ENCODE measurements around the gene NACC2. TPM values are rescaled to one million over a fixed set of nuclear protein-coding genes. Genes with fewer than 3 reads are reported as not detected.

Gene NACC2
- total and polyA plus RNA-seq, 2 of the 8 experiments (the other 6 are each of a cell fraction or from before 2014, with no cell fraction given): 8.3 to 14.0 TPM

DNA sequence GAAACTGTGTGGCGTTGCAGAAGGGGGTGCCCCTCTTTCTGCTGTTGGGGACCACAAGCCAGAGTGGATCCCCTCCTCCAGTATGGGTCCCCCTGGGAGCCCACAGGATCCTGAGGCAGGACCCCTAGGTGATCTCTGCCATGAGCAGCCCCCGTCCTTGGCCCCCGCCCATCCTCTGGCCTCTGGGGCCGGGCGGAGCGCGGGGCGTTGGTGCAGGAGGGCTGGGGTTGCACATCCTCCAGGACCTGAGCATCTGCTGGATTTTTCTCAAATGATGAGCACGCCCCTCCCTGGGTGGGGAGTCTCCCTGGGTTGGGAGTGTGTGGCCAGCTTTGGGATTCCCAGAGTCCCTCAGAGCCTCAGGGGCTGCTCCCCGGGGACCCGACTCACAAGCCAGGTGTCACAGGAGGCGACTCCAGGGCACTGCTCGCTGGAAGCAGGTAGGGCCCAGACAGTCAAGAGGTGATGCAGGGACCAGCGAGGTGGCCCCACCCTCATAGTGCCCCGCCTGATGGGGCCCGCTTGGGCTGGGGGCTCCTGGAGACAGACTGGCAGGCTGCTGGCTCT is 107.2 kb downstream of the NACC2 start:
- no peak overlapping the region for H2BK5ac ChIP-seq (ENCODE audit: low read depth, low read length)
- no peak overlapping the region for H3K56ac ChIP-seq (replicated peaks; ENCODE audit: insufficient read length, low read depth, low read length)
- H3K79me2 ChIP-seq (ENCODE audit: control insufficient read depth in 1 of 2, insufficient read depth in 2 of 2, low read length in 2 of 2): no peaks in the 10 kb centered on the region
- no peak for DNase-seq (ENCODE audit: low read depth in 1 of 2, low spot score in 2 of 2)
- 91% methylated on average over 16 of the region's 16 CpGs; no CpG with 5 or more reads in 1 of the 2 experiments for WGBS, 2 experiments (ENCODE audit: extremely low coverage in 1 of 2, insufficient coverage in 1 of 2, insufficient read length in 1 of 2, insufficient replicate concordance in 2 of 2, low coverage in 1 of 2, low lambda C conversion rate in 2 of 2, missing lambda C conversion rate in 1 of 2)
- POLR2A ChIA-PET (ENCODE audit: partially characterized antibody): interaction anchor here (1.1 kb wide), 1 partner anchor 28 kb away, joined by 3 read pairs; no protein-coding TSS in a partner anchor
- no peak overlapping the region for H2BK20ac ChIP-seq (ENCODE audit: low read length)
- H3K27ac ChIP-seq (ENCODE audit: low read depth, low read length): no peak overlapping the region
- no peaks in the 10 kb centered on the region for H3K27me3 ChIP-seq (replicated peaks in 1 of 4; ENCODE audit: control insufficient read depth in 3 of 4, extremely low read depth in 1 of 4, insufficient read depth in 3 of 4, low read length in 3 of 4)
- H4K91ac ChIP-seq (replicated peaks; ENCODE audit: insufficient read length, low read length): no peak overlapping the region
- no peak overlapping the region; the same call in 1 of the 2 replicates for H3K18ac ChIP-seq (ENCODE audit: extremely low read depth, low read length)
- no peak overlapping the region for H2BK120ac ChIP-seq (replicated peaks; ENCODE audit: low read depth, low read length)
- H2AFZ ChIP-seq (ENCODE audit: low read length): no peak overlapping the region
- no peak for FAIRE-seq
- H4K20me1 ChIP-seq (replicated peaks in 1 of 2; ENCODE audit: control insufficient read depth in 1 of 2, insufficient read depth in 2 of 2, low read length in 2 of 2): no peaks in the 10 kb centered on the region
- TF ChIP-seq TAF1 (IDR thresholded peaks at IDR 0.05; ENCODE audit: low read depth, low read length) (no peak), ZNF274 (IDR thresholded peaks at IDR 0.05; ENCODE audit: borderline replicate concordance, extremely low read depth, low read length) (no peak), KDM1A (IDR thresholded peaks at IDR 0.05; ENCODE audit: borderline replicate concordance, low read length) (no peak), GABPA (IDR thresholded peaks at IDR 0.05; ENCODE audit: borderline replicate concordance, insufficient read depth, low read length) (no peak), EP300 (IDR thresholded peaks at IDR 0.05; ENCODE audit: borderline replicate concordance in 1 of 2, low read depth in 2 of 2, low read length in 2 of 2) (no peak), CBX8 (IDR thresholded peaks at IDR 0.05; ENCODE audit: borderline replicate concordance, low read depth, low read length) (no peak), HDAC2 (IDR thresholded peaks at IDR 0.05; ENCODE audit: borderline replicate concordance in 1 of 2, low read depth in 2 of 2, low read length in 2 of 2) (no peak)
- TF ChIP-seq, protein P1, sequence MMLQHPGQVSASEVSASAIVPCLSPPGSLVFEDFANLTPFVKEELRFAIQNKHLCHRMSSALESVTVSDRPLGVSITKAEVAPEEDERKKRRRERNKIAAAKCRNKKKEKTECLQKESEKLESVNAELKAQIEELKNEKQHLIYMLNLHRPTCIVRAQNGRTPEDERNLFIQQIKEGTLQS (IDR thresholded peaks at IDR 0.05; ENCODE audit: insufficient read depth, low read depth, low read length): no peak
- TF ChIP-seq, protein P2, sequence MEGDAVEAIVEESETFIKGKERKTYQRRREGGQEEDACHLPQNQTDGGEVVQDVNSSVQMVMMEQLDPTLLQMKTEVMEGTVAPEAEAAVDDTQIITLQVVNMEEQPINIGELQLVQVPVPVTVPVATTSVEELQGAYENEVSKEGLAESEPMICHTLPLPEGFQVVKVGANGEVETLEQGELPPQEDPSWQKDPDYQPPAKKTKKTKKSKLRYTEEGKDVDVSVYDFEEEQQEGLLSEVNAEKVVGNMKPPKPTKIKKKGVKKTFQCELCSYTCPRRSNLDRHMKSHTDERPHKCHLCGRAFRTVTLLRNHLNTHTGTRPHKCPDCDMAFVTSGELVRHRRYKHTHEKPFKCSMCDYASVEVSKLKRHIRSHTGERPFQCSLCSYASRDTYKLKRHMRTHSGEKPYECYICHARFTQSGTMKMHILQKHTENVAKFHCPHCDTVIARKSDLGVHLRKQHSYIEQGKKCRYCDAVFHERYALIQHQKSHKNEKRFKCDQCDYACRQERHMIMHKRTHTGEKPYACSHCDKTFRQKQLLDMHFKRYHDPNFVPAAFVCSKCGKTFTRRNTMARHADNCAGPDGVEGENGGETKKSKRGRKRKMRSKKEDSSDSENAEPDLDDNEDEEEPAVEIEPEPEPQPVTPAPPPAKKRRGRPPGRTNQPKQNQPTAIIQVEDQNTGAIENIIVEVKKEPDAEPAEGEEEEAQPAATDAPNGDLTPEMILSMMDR (IDR thresholded peaks at IDR 0.05; ENCODE audit: control extremely low read depth in 1 of 3, insufficient read depth in 1 of 3, low read depth in 1 of 3, low read length in 3 of 3): no peak
- no peaks in the 10 kb centered on the region for H3K36me3 ChIP-seq (ENCODE audit: control insufficient read depth in 2 of 4, insufficient read depth in 4 of 4, low read length in 3 of 4)
- no peak overlapping the region for H3K23ac ChIP-seq (ENCODE audit: insufficient read length)
- no peak overlapping the region for H4K8ac ChIP-seq (ENCODE audit: extremely low read depth, insufficient read depth, low read length)
- no peak overlapping the region for H3K4me3 ChIP-seq (ENCODE audit: extremely low read depth in 1 of 4, insufficient read depth in 2 of 4, low read depth in 3 of 4, low read length in 4 of 4)
- CTCF ChIA-PET (ENCODE audit: partially characterized antibody): interaction anchor here (0.9 to 3.9 kb wide), 4 partner anchors 14 to 109 kb away, joined by 3 to 20 read pairs (median 10); no protein-coding TSS in a partner anchor
- H2BK15ac ChIP-seq (ENCODE audit: low read length): no peak overlapping the region
- H3K14ac ChIP-seq (ENCODE audit: insufficient read length): no peak overlapping the region
- no peak overlapping the region for H3K9ac ChIP-seq (replicated peaks in 1 of 4; ENCODE audit: extremely low read depth in 1 of 4, low read depth in 3 of 4, low read length in 3 of 4)
- H3K4me2 ChIP-seq (ENCODE audit: insufficient read depth in 1 of 2, low read depth in 2 of 2, low read length in 2 of 2): no peak overlapping the region
- H3K4me1 ChIP-seq (replicated peaks in 1 of 4; ENCODE audit: control insufficient read depth in 3 of 4, insufficient read depth in 4 of 4, low read length in 3 of 4): peaks cover 6 to 23% (median 17%) of the 10 kb centered on the region in 4 experiments
- no peak overlapping the region for H3K4ac ChIP-seq (replicated peaks; ENCODE audit: insufficient read length, low read depth, low read length)
- no peak overlapping the region for H2AK5ac ChIP-seq (ENCODE audit: low read depth, low read length)
- H3K9me3 ChIP-seq (ENCODE audit: insufficient read depth in 2 of 2, low read depth in 1 of 2, low read length in 1 of 2): no peaks in the 10 kb centered on the region
- H3K23me2 ChIP-seq (ENCODE audit: low read depth, low read length): no peaks in the 10 kb centered on the region; the same call in 1 of the 2 replicates
- no peak overlapping the region for H2BK12ac ChIP-seq (ENCODE audit: low read depth, low read length)
- H4K5ac ChIP-seq (ENCODE audit: insufficient read length, low read depth, low read length): no peak overlapping the region
- no peaks in the 10 kb centered on the region for H3K79me1 ChIP-seq (ENCODE audit: low read depth, low read length)
